Measurements from ENCODE around the gene PCDHB6.
"Not testable (repeated sequence)": the region's sequence is repeated elsewhere in the genome, so short reads cannot be mapped to it uniquely, and the experiment has no call there.

PCDHB6 gene

GRCh38 chr5:141102471-141102870 lies 47.4 kb upstream of the PCDHB6 start:
- H3K27ac ChIP-seq (replicated peaks; ENCODE audit: low read length); H3K23ac ChIP-seq (ENCODE audit: low read depth, low read length, poor library complexity); H4K91ac ChIP-seq (ENCODE audit: low read depth, low read length, poor library complexity); H3K9ac ChIP-seq (ENCODE audit: low read depth, low read length, poor library complexity); H2BK120ac ChIP-seq (ENCODE audit: low read depth, low read length); H2BK12ac ChIP-seq (ENCODE audit: low read length); H2BK5ac ChIP-seq (ENCODE audit: low read length); H4K8ac ChIP-seq (ENCODE audit: low read depth, low read length); H3K4ac ChIP-seq (ENCODE audit: low read length); H3K79me1 ChIP-seq (ENCODE audit: low read depth, low read length); H3K4me3 ChIP-seq (ENCODE audit: low read length in 2 of 2); H2AFZ ChIP-seq (ENCODE audit: low read length); H3K4me2 ChIP-seq (ENCODE audit: insufficient read depth, low read length, poor library complexity, severe bottlenecking); H3K18ac ChIP-seq (ENCODE audit: low read length); DNase-seq (ENCODE audit: low spot score); H3K4me1 ChIP-seq (ENCODE audit: control insufficient read depth in 2 of 2, insufficient read depth in 1 of 2, low read depth in 1 of 2, low read length in 2 of 2); H3K27me3 ChIP-seq (ENCODE audit: control insufficient read depth in 3 of 3, insufficient read depth in 3 of 3, low read depth in 1 of 3, low read length in 3 of 3); H2AK5ac ChIP-seq (ENCODE audit: low read depth, low read length); H3K14ac ChIP-seq (ENCODE audit: low read length); H2BK15ac ChIP-seq (ENCODE audit: low read length): not testable (repeated sequence)
- peaks cover 25 to 65% of the 10 kb centered on the region in 2 donors for H3K9me3 ChIP-seq (replicated peaks in 1 of 2; ENCODE audit: control insufficient read depth in 2 of 2, insufficient read depth in 1 of 2, low read depth in 1 of 2, low read length in 2 of 2)
- peaks cover 17 to 48% of the 10 kb centered on the region in 2 donors for H3K36me3 ChIP-seq (replicated peaks in 1 of 2; ENCODE audit: control insufficient read depth in 2 of 2, insufficient read depth in 2 of 2, low read length in 2 of 2)
- WGBS, 2 donors (ENCODE audit: extremely low coverage in 2 of 2, insufficient read length in 2 of 2, insufficient replicate concordance in 1 of 2) = no CpG with 5 or more reads among the region's 38 CpGs

- Histone ChIP-seq H3K27me3 (ENCODE audit: control insufficient read depth in 3 of 3, insufficient read depth in 3 of 3, low read depth in 1 of 3, low read length in 3 of 3) (no peaks in the 10 kb centered on the region), H3K4me2 (ENCODE audit: insufficient read depth, low read length, poor library complexity, severe bottlenecking) (no peak overlapping the region), H3K36me3 (replicated peaks in 1 of 2; ENCODE audit: control insufficient read depth in 2 of 2, insufficient read depth in 2 of 2, low read length in 2 of 2) (peaks cover 11 to 20% of the 10 kb centered on the region in 2 donors), H3K27ac (replicated peaks; ENCODE audit: low read length) (no peak overlapping the region), H2BK5ac (ENCODE audit: low read length) (no peak overlapping the region), H3K4me3 (ENCODE audit: low read length in 2 of 2) (no peak overlapping the region), H4K8ac (ENCODE audit: low read depth, low read length) (no peak overlapping the region), H2BK12ac (ENCODE audit: low read length) (no peak overlapping the region), H4K91ac (ENCODE audit: low read depth, low read length, poor library complexity) (no peak overlapping the region), H3K18ac (ENCODE audit: low read length) (no peak overlapping the region), H2BK15ac (ENCODE audit: low read length) (no peak overlapping the region), H3K14ac (ENCODE audit: low read length) (no peak overlapping the region), H3K4ac (ENCODE audit: low read length) (no peak overlapping the region), H3K9ac (ENCODE audit: low read depth, low read length, poor library complexity) (no peak overlapping the region), H2AK5ac (ENCODE audit: low read depth, low read length) (no peak overlapping the region), H2BK120ac (ENCODE audit: low read depth, low read length) (no peak overlapping the region), H3K4me1 (ENCODE audit: control insufficient read depth in 2 of 2, insufficient read depth in 1 of 2, low read depth in 1 of 2, low read length in 2 of 2) (no peaks in the 10 kb centered on the region), H3K9me3 (replicated peaks in 1 of 2; ENCODE audit: control insufficient read depth in 2 of 2, insufficient read depth in 1 of 2, low read depth in 1 of 2, low read length in 2 of 2) (peaks cover 22 to 41% of the 10 kb centered on the region in 2 donors), H2AFZ (ENCODE audit: low read length) (no peak overlapping the region), H3K79me1 (ENCODE audit: low read depth, low read length) (peaks cover 1% of the 10 kb centered on the region), H3K23ac (ENCODE audit: low read depth, low read length, poor library complexity) (no peak overlapping the region)
- WGBS, 2 donors (ENCODE audit: extremely low coverage in 2 of 2, insufficient read length in 2 of 2, insufficient replicate concordance in 1 of 2) = no CpG with 5 or more reads among the region's 2 CpGs
- no peak for DNase-seq (ENCODE audit: low spot score)
These were observed 44.5 kb upstream of the PCDHB6 start for GRCh38 chr5:141105350-141105749.

- no peak overlapping the region for H3K9ac ChIP-seq (ENCODE audit: low read depth, low read length, poor library complexity)
- H3K4me2 ChIP-seq (ENCODE audit: insufficient read depth, low read length, poor library complexity, severe bottlenecking) = no peak overlapping the region
- H3K4me1 ChIP-seq (ENCODE audit: control insufficient read depth in 2 of 2, insufficient read depth in 1 of 2, low read depth in 1 of 2, low read length in 2 of 2) = no peaks in the 10 kb centered on the region
- no peak overlapping the region for H2BK15ac ChIP-seq (ENCODE audit: low read length)
- no peak overlapping the region for H3K4ac ChIP-seq (ENCODE audit: low read length)
- no peak for DNase-seq (ENCODE audit: low spot score)
- H3K4me3 ChIP-seq (ENCODE audit: low read length in 2 of 2) = no peak overlapping the region
- no peak overlapping the region for H2AFZ ChIP-seq (ENCODE audit: low read length)
- H3K14ac ChIP-seq (ENCODE audit: low read length) = no peak overlapping the region
- no peak overlapping the region for H4K91ac ChIP-seq (ENCODE audit: low read depth, low read length, poor library complexity)
- no peak overlapping the region for H4K8ac ChIP-seq (ENCODE audit: low read depth, low read length)
- WGBS, 2 donors (ENCODE audit: extremely low coverage in 2 of 2, insufficient read length in 2 of 2, insufficient replicate concordance in 1 of 2) = no CpG with 5 or more reads among the region's 2 CpGs
- no peak overlapping the region for H2BK12ac ChIP-seq (ENCODE audit: low read length)
- H3K9me3 ChIP-seq (replicated peaks in 1 of 2; ENCODE audit: control insufficient read depth in 2 of 2, insufficient read depth in 1 of 2, low read depth in 1 of 2, low read length in 2 of 2) = peaks cover 10 to 25% of the 10 kb centered on the region in 2 donors
- H3K18ac ChIP-seq (ENCODE audit: low read length) = no peak overlapping the region
- no peaks in the 10 kb centered on the region for H3K36me3 ChIP-seq (replicated peaks in 1 of 2; ENCODE audit: control insufficient read depth in 2 of 2, insufficient read depth in 2 of 2, low read length in 2 of 2)
- no peak overlapping the region for H3K27ac ChIP-seq (replicated peaks; ENCODE audit: low read length)
- no peaks in the 10 kb centered on the region for H3K27me3 ChIP-seq (ENCODE audit: control insufficient read depth in 3 of 3, insufficient read depth in 3 of 3, low read depth in 1 of 3, low read length in 3 of 3)
- no peak overlapping the region for H2BK5ac ChIP-seq (ENCODE audit: low read length)
- H3K23ac ChIP-seq (ENCODE audit: low read depth, low read length, poor library complexity) = no peak overlapping the region
- H2AK5ac ChIP-seq (ENCODE audit: low read depth, low read length) = no peak overlapping the region
- H2BK120ac ChIP-seq (ENCODE audit: low read depth, low read length) = no peak overlapping the region
- H3K79me1 ChIP-seq (ENCODE audit: low read depth, low read length) = no peaks in the 10 kb centered on the region
These were observed 30.6 kb upstream of the PCDHB6 start for GRCh38 chr5:141119250-141119649.

GRCh38 chr5:141121563-141121962 lies 28.3 kb upstream of the PCDHB6 start, which contains the start of gene PCDHB4:
Gene PCDHB4 (plus strand): TSS chr5:141121818. CDS start chr5:141121999, 181 bp downstream.
- H3K4me2 ChIP-seq (ENCODE audit: insufficient read depth, low read length, poor library complexity, severe bottlenecking) = no peak within 1 kb of the TSS
- no peak within 1 kb of the TSS for H2AK5ac ChIP-seq (ENCODE audit: low read depth, low read length)
- no peak within 1 kb of the TSS for H2BK12ac ChIP-seq (ENCODE audit: low read length)
- H3K27ac ChIP-seq (replicated peaks; ENCODE audit: low read length) = no peak within 1 kb of the TSS
- H3K14ac ChIP-seq (ENCODE audit: low read length) = no peak within 1 kb of the TSS
- WGBS, 2 donors (ENCODE audit: extremely low coverage in 2 of 2, insufficient read length in 2 of 2, insufficient replicate concordance in 1 of 2) = no CpG with 5 or more reads among the region's 16 CpGs
- no peaks in the 10 kb centered on the region for H3K27me3 ChIP-seq (ENCODE audit: control insufficient read depth in 3 of 3, insufficient read depth in 3 of 3, low read depth in 1 of 3, low read length in 3 of 3)
- no peak within 1 kb of the TSS for H3K9ac ChIP-seq (ENCODE audit: low read depth, low read length, poor library complexity)
- H3K4me1 ChIP-seq (ENCODE audit: control insufficient read depth in 2 of 2, insufficient read depth in 1 of 2, low read depth in 1 of 2, low read length in 2 of 2) = no peaks in the 10 kb centered on the region
- H3K79me1 ChIP-seq (ENCODE audit: low read depth, low read length) = no peaks in the 10 kb centered on the region
- no peak within 1 kb of the TSS for H3K23ac ChIP-seq (ENCODE audit: low read depth, low read length, poor library complexity)
- H3K36me3 ChIP-seq (replicated peaks in 1 of 2; ENCODE audit: control insufficient read depth in 2 of 2, insufficient read depth in 2 of 2, low read length in 2 of 2) = no peaks in the 10 kb centered on the region
- no peak within 1 kb of the TSS for H2BK15ac ChIP-seq (ENCODE audit: low read length)
- DNase-seq (ENCODE audit: low spot score) = no peak
- no peak within 1 kb of the TSS for H2BK5ac ChIP-seq (ENCODE audit: low read length)
- no peak within 1 kb of the TSS for H4K8ac ChIP-seq (ENCODE audit: low read depth, low read length)
- no peak within 1 kb of the TSS for H3K18ac ChIP-seq (ENCODE audit: low read length)
- no peak within 1 kb of the TSS for H2BK120ac ChIP-seq (ENCODE audit: low read depth, low read length)
- no peak within 1 kb of the TSS for H2AFZ ChIP-seq (ENCODE audit: low read length)
- H3K4ac ChIP-seq (ENCODE audit: low read length) = no peak within 1 kb of the TSS
- H3K4me3 ChIP-seq (ENCODE audit: low read length in 2 of 2) = no peak within 1 kb of the TSS
- no peak within 1 kb of the TSS for H4K91ac ChIP-seq (ENCODE audit: low read depth, low read length, poor library complexity)
- peaks cover 10 to 15% of the 10 kb centered on the region in 2 donors for H3K9me3 ChIP-seq (replicated peaks in 1 of 2; ENCODE audit: control insufficient read depth in 2 of 2, insufficient read depth in 1 of 2, low read depth in 1 of 2, low read length in 2 of 2)

All from neuronal stem cell (in vitro differentiated cells).